Keratinocyte (primary cell): Measurements from ENCODE around the gene PCSK6. TPM values are rescaled to one million over a fixed set of nuclear protein-coding genes. Genes with fewer than 3 reads are reported as not detected.

ENCODE experiments used
- DNase-seq: peaks from one replicate; pipeline ENCODE4 v3.0.0-alpha.2; 2011; ENCODE audit warnings: low read depth, missing footprints, low spot score
- FAIRE-seq: peaks from 2 replicates; lab custom pipeline; 2011; peaks lifted over from hg19 to GRCh38; lab: Jason Lieb, UNC
- H2AFZ ChIP-seq: 2 replicates; pipeline ENCODE4 v1.6.0; 2012; ENCODE audit warnings: low read length, control low read depth, inconsistent platforms; ENCODE audit not compliant: control insufficient read depth
- H3K27ac ChIP-seq: 2 replicates; pipeline ENCODE4 v1.5.1; 2011; ENCODE audit warnings: low read length; ENCODE audit not compliant: control insufficient read depth, insufficient read depth
- H3K27me3 ChIP-seq: 3 replicates; pipeline ENCODE4 v1.6.0; 2011; ENCODE audit warnings: low read length; ENCODE audit not compliant: control insufficient read depth, insufficient read depth; ENCODE audit errors: extremely low read depth
- H3K36me3 ChIP-seq, 2 experiments: 2 replicates in 1 of 2; 3 replicates in 1 of 2; pipeline ENCODE4 v1.5.1; 2011; ENCODE audit warnings: low read length in 2 of 2, mild to moderate bottlenecking in 1 of 2; ENCODE audit not compliant: control insufficient read depth in 2 of 2, insufficient read depth in 2 of 2; ENCODE audit errors: extremely low read depth in 1 of 2
- H3K4me1 ChIP-seq: 3 replicates; pipeline ENCODE4 v1.5.1; 2011; ENCODE audit warnings: low read length; ENCODE audit not compliant: control insufficient read depth, insufficient read depth; ENCODE audit errors: extremely low read depth
- H3K4me2 ChIP-seq: 3 replicates; pipeline ENCODE4 v1.6.0; 2011; ENCODE audit warnings: low read depth, low read length; ENCODE audit not compliant: control insufficient read depth, insufficient read depth; ENCODE audit errors: extremely low read depth
- H3K4me3 ChIP-seq, 3 experiments: fragments of 200-600 bp in 1 of 3; sonication (generic) in 1 of 3; 2 replicates in 2 of 3; 3 replicates in 1 of 3; pipeline ENCODE4 v1.5.1; 2011 to 2016; ENCODE audit warnings: low read length in 3 of 3, mild to moderate bottlenecking in 3 of 3, control low read depth in 2 of 3, inconsistent platforms in 1 of 3, low read depth in 1 of 3, mixed read lengths in 1 of 3, mixed run types in 1 of 3, moderate library complexity in 1 of 3; ENCODE audit not compliant: control insufficient read depth in 2 of 3, insufficient read depth in 2 of 3; ENCODE audit errors: extremely low read depth in 1 of 3
- H3K79me2 ChIP-seq: 2 replicates; pipeline ENCODE4 v1.6.0; 2012; ENCODE audit warnings: low read length; ENCODE audit not compliant: control insufficient read depth, insufficient read depth
- H3K9ac ChIP-seq: 3 replicates; pipeline ENCODE4 v1.6.0; 2011; ENCODE audit warnings: low read length; ENCODE audit not compliant: control insufficient read depth, insufficient read depth; ENCODE audit errors: extremely low read depth
- H3K9me1 ChIP-seq: 3 replicates; pipeline ENCODE4 v1.6.0; 2011; ENCODE audit warnings: low read length; ENCODE audit not compliant: control insufficient read depth, insufficient read depth; ENCODE audit errors: extremely low read depth
- H3K9me3 ChIP-seq: 2 replicates; pipeline ENCODE4 v1.5.1; 2012; ENCODE audit warnings: low read depth, low read length; ENCODE audit not compliant: control insufficient read depth
- H4K20me1 ChIP-seq: 3 replicates; pipeline ENCODE4 v1.6.0; 2011; ENCODE audit warnings: low read length; ENCODE audit not compliant: control insufficient read depth, insufficient read depth; ENCODE audit errors: extremely low read depth
- EZH2 ChIP-seq: IDR thresholded peaks from one replicate; pipeline ENCODE4 v1.6.1; 2012; ENCODE audit warnings: inconsistent platforms, mild to moderate bottlenecking, low read length, moderate library complexity
- dilution Hi-C: fragments of 300-500 bp; cut with MboI; formaldehyde crosslinking; loops from one replicate; pipeline ENCODE4 v1.7.0; 2020; ENCODE audit warnings: low sequenced_read_pairs; ENCODE audit not compliant: extremely low pct_ligation_motif_present
- polyA plus RNA-seq, 5 experiments: library from polyadenylated mRNA; depleted of rRNA in 3 of 5; stranded (reverse) in 3 of 5; stranded (forward) in 1 of 5; unstranded in 1 of 5; fragments of >200 nt; gene quantifications; 1 replicate in 1 of 5; 2 replicates in 3 of 5; 3 replicates in 1 of 5; pipeline versions ENCODE4 v1.2.1 to v1.2.3, GENCODE V29; 2011 to 2012; ENCODE audit warnings: missing spikeins in 2 of 5, low read depth in 1 of 5, low replicate concordance in 1 of 5
- TF ChIP-seq, protein P1 (sequence below), 3 experiments: IDR thresholded peaks in 1 of 3; conservative IDR thresholded peaks in 1 of 3; optimal IDR thresholded peaks in 1 of 3; 2 replicates in 2 of 3; 3 replicates in 1 of 3; pipeline versions ENCODE3 to v1.5.1; 2011; ENCODE audit warnings: low read length in 3 of 3, mild to moderate bottlenecking in 3 of 3, moderate library complexity in 2 of 3, control low read depth in 1 of 3, inconsistent platforms in 1 of 3; ENCODE audit not compliant: insufficient read depth in 2 of 3; ENCODE audit errors: extremely low read depth in 1 of 3

PCSK6 gene
- polyA plus RNA-seq, 1 donor (not counting 4 experiments of a cell fraction or from before 2014, with no cell fraction given): 3.1 TPM

DNA sequence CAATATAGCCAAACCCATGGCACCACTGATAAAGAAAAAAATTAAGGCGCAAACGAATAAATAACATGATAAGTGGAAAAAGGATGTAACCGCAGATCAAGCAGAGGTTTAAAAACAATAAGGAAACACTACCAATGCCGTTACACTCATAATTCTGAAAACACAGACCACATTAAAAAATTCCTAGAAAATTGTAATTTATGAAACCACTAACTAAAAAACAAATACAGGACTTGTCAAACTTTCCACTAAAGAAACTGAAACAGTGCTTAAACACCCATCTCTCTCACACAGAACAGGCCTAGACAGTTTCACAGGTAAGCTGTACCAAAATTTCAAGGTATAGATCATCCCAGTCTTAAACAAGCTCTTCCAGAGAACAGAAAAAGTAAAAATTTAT lies 28.4 kb downstream of the PCSK6 start:
- H3K4me1 ChIP-seq: peaks cover 13% of the 10 kb centered on the region
- no peak overlapping the region for H3K9ac ChIP-seq
- no peak for DNase-seq
- dilution Hi-C loops: no loop called here
- H3K4me3 ChIP-seq: no peak overlapping the region
- no peaks in the 10 kb centered on the region for H3K9me3 ChIP-seq
- no peak overlapping the region for H3K4me2 ChIP-seq
- no peaks in the 10 kb centered on the region for H3K36me3 ChIP-seq
- H3K79me2 ChIP-seq: no peaks in the 10 kb centered on the region
- TF ChIP-seq, protein P1, sequence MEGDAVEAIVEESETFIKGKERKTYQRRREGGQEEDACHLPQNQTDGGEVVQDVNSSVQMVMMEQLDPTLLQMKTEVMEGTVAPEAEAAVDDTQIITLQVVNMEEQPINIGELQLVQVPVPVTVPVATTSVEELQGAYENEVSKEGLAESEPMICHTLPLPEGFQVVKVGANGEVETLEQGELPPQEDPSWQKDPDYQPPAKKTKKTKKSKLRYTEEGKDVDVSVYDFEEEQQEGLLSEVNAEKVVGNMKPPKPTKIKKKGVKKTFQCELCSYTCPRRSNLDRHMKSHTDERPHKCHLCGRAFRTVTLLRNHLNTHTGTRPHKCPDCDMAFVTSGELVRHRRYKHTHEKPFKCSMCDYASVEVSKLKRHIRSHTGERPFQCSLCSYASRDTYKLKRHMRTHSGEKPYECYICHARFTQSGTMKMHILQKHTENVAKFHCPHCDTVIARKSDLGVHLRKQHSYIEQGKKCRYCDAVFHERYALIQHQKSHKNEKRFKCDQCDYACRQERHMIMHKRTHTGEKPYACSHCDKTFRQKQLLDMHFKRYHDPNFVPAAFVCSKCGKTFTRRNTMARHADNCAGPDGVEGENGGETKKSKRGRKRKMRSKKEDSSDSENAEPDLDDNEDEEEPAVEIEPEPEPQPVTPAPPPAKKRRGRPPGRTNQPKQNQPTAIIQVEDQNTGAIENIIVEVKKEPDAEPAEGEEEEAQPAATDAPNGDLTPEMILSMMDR (optimal IDR thresholded peaks at IDR 0.05 in 1 of 3, IDR thresholded peaks at IDR 0.05 in 1 of 3, conservative IDR thresholded peaks at IDR 0.05 in 1 of 3; ENCODE audit: extremely low read depth in 1 of 3, insufficient read depth in 2 of 3, low read length in 3 of 3): no peak
- no peak for TF ChIP-seq EZH2
- no peak for FAIRE-seq
- no peaks in the 10 kb centered on the region for H3K27me3 ChIP-seq
- no peaks in the 10 kb centered on the region for H3K9me1 ChIP-seq
- no peaks in the 10 kb centered on the region for H4K20me1 ChIP-seq
- H2AFZ ChIP-seq: no peak overlapping the region
- H3K27ac ChIP-seq: no peak overlapping the region

DNA sequence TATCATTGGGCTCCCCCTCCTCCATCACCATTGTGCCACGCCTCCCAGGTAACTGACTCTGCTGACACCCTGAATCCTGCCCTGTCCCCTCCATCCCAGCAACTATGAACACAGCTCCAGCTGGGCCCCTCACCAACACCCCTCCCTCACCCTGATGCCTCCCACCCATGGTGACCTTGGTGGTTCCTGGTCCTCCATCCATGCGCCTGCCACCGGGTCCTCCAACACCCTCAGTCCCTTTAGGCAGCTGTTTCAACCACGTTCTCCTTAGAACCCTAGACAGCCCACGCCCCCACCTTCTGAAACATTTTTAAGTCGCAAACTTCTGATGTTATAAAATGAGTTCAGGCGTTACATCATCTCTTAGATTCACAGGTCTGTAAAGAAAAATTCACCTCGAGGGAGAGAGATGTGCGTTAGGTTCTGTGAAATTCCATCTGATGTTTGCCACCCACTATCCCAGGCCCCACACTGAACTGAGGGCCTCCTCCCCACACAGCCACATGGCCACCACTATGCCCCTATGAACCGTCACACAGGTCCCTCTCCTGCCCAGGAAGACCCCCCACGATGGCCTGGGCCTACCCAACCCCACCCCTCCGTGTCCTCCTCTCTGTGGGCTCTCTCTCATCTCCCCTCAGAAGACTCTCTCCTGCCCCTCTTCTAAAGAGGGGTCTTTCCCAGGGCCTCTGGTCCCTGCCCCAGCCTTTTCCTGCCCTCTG lies 29.8 kb downstream of the PCSK6 start:
- Histone ChIP-seq H3K9me3 (no peaks in the 10 kb centered on the region), H3K9ac (no peak overlapping the region), H3K9me1 (no peaks in the 10 kb centered on the region), H4K20me1 (no peaks in the 10 kb centered on the region), H3K4me3 (no peak overlapping the region), H3K27me3 (no peaks in the 10 kb centered on the region), H3K4me2 (no peak overlapping the region), H2AFZ (no peak overlapping the region), H3K27ac (no peak overlapping the region), H3K4me1 (peaks cover 13% of the 10 kb centered on the region), H3K36me3 (no peaks in the 10 kb centered on the region), H3K79me2 (no peaks in the 10 kb centered on the region)
- DNase-seq (no peak), FAIRE-seq (no peak)
- dilution Hi-C loops: no loop called here
- no peak for TF ChIP-seq EZH2
- TF ChIP-seq, protein P1 (optimal IDR thresholded peaks at IDR 0.05 in 1 of 3, IDR thresholded peaks at IDR 0.05 in 1 of 3, conservative IDR thresholded peaks at IDR 0.05 in 1 of 3; ENCODE audit: extremely low read depth in 1 of 3, insufficient read depth in 2 of 3, low read length in 3 of 3): no peak
